HG03432 (cell line): Measurements from ENCODE around the gene TRIP12.
A peak's percentile ranks its signal among the peaks of the same experiment; 100 is the strongest.
"Not testable (repeated sequence)": the region's sequence is repeated elsewhere in the genome, so short reads cannot be mapped to it uniquely, and the experiment has no call there.

Source experiments
- ATAC-seq: cut with Tn5 transposase; IDR thresholded peaks from one replicate; pipeline ENCODE4 v1.9.1; 2021; ENCODE audit warnings: mild to moderate bottlenecking, moderate library complexity; ENCODE audit not compliant: unreplicated experiment

Gene TRIP12

GRCh38 chr2:229921101-229921891 is 513 bp downstream of the TRIP12 start:
- ATAC-seq, result peak; percentile 21

GRCh38 chr2:229920011-229920641 is 1.7 kb downstream of the TRIP12 start:
- no peak for ATAC-seq

- no peak for ATAC-seq
Observed at GRCh38 chr2:229917793-229918192, 4.0 kb downstream of the TRIP12 start.

GRCh38 chr2:229914171-229914570 is 7.6 kb downstream of the TRIP12 start:
- no peak for ATAC-seq

GRCh38 chr2:229910832-229911412 is 10.9 kb downstream of the TRIP12 start:
- peak; percentile 79 for ATAC-seq

GRCh38 chr2:229910147-229910831 is 11.5 kb downstream of the TRIP12 start:
- ATAC-seq, result peak; percentile 18

- no peak for ATAC-seq
Observed at GRCh38 chr2:229909090-229909489, 12.7 kb downstream of the TRIP12 start.

- ATAC-seq, result no peak
Observed at GRCh38 chr2:229905601-229906000, 16.2 kb downstream of the TRIP12 start.

- no peak for ATAC-seq
Observed at GRCh38 chr2:229903037-229903436, 18.8 kb downstream of the TRIP12 start.

GRCh38 chr2:229901819-229902218 is 20.0 kb downstream of the TRIP12 start:
- ATAC-seq, result no peak

- not testable (repeated sequence) for ATAC-seq
Observed at GRCh38 chr2:229900514-229900913, 21.3 kb downstream of the TRIP12 start.

GRCh38 chr2:229900012-229900411 is 21.8 kb downstream of the TRIP12 start:
- no peak for ATAC-seq

- ATAC-seq, result no peak
Observed at GRCh38 chr2:229899604-229900003, 22.2 kb downstream of the TRIP12 start.

- ATAC-seq, result no peak
Observed at GRCh38 chr2:229896857-229897256, 25.0 kb downstream of the TRIP12 start.

GRCh38 chr2:229889023-229889422 is 32.8 kb downstream of the TRIP12 start:
- no peak for ATAC-seq

GRCh38 chr2:229888031-229888430 is 33.8 kb downstream of the TRIP12 start:
- no peak for ATAC-seq

GRCh38 chr2:229887441-229887840 is 34.4 kb downstream of the TRIP12 start:
- no peak for ATAC-seq

GRCh38 chr2:229884775-229885699 is 36.8 kb downstream of the TRIP12 start:
- ATAC-seq, result peak; percentile 91

- ATAC-seq, result no peak
Observed at GRCh38 chr2:229882583-229882982, 39.2 kb downstream of the TRIP12 start.

GRCh38 chr2:229880892-229881586 is 40.8 kb downstream of the TRIP12 start:
- no peak for ATAC-seq
